HG02571 (cell line): ENCODE data around the gene WNT3A.
"Not testable (repeated sequence)": the region's sequence is repeated elsewhere in the genome, so short reads cannot be mapped to it uniquely, and the experiment has no call there.

ENCODE experiments used
- ATAC-seq: cut with Tn5 transposase; IDR thresholded peaks from one replicate; pipeline ENCODE4 v1.9.1; 2021; ENCODE audit warnings: mild to moderate bottlenecking, moderate library complexity; ENCODE audit not compliant: unreplicated experiment

WNT3A gene

GRCh38 chr1:228010921-228011320 lies 4.1 kb downstream of the WNT3A start:
- ATAC-seq: no peak

DNA sequence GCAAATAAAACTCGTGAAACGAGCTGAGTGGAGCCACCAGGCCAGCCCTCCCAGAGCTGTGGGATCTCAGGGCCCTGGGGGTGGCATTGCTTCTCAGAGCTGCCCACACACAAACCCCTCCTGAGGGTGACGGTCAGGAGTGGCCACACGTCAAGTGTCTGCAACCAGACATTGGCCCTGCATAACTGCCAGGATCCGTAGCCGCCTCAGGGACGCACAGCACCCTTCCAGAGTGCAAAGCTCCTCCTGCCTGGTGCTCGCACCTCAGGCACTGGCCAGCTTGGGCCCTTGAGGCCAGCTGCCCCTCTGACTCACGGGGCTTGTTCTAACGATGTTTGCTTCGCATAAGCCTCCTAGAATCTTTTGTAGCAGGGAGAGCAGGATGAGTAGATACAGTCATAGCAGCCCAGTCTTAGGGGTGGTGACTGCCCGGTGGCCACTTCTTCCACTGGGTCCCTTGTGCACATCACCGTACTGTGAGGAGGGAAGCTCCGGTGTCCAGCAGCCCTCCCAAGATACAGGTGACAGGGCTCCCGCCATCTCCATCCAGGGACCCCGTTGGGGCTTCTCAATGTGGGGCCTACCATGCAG lies 5.0 kb downstream of the WNT3A start:
- no peak for ATAC-seq

DNA sequence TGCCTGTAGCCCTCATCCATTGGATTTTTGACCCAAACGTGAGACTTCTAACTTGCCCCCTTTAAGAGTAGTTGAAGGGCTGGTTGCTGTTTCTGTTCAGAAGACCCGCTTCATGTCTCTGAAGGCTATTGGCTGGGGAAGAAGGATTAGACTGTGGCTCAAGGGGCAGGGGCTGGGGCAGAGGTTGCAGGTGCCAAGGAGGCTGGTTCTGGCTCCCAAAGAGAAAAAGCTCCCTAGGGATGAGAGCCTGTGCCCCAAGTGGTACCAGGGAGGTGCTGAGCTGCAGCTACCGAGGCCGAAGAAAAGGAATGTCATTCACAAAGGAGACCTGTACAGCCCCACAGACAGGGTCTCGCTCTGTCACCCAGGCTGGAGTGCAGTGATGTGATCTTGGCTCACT lies 5.8 kb downstream of the WNT3A start:
- no peak for ATAC-seq

DNA sequence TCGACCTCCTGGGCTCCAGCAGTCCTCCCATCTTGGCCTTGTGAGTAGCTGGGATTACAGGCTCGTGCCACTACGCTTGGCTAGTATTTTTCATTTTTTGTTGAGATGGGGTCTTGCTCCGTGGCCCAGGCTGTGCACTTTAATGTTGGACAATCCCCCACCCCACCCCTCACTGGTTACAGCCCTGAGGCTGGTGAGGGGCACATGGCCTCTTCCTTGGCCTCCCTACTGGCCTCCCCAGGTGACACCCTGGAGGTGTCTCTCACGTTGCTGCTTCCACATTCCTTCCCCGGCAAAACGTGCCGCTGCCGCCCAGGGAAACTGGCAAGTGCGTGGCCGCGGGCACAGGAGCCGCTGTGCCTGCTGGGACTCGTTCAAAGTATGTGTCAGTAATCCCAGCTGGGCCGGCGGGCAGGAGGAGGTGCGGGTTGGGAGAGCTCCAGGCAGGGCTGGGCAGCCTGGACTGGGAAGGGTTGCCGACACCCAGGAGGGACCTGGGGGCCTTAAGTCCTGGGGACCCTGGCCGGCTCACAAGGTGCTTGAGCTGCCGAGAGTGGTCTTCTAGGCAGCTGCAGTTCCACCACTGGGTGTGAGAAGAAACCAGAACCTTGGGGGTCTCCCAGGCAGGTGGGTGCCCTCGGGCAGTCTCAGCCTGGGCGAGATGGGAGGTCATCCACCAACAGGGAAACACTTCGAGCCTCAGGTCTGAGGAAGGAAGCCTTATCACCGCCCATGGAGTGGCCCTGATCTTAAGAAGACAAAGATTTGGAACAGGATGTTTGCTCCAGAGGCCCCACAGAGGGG lies 6.5 kb downstream of the WNT3A start:
- ATAC-seq: no peak

DNA sequence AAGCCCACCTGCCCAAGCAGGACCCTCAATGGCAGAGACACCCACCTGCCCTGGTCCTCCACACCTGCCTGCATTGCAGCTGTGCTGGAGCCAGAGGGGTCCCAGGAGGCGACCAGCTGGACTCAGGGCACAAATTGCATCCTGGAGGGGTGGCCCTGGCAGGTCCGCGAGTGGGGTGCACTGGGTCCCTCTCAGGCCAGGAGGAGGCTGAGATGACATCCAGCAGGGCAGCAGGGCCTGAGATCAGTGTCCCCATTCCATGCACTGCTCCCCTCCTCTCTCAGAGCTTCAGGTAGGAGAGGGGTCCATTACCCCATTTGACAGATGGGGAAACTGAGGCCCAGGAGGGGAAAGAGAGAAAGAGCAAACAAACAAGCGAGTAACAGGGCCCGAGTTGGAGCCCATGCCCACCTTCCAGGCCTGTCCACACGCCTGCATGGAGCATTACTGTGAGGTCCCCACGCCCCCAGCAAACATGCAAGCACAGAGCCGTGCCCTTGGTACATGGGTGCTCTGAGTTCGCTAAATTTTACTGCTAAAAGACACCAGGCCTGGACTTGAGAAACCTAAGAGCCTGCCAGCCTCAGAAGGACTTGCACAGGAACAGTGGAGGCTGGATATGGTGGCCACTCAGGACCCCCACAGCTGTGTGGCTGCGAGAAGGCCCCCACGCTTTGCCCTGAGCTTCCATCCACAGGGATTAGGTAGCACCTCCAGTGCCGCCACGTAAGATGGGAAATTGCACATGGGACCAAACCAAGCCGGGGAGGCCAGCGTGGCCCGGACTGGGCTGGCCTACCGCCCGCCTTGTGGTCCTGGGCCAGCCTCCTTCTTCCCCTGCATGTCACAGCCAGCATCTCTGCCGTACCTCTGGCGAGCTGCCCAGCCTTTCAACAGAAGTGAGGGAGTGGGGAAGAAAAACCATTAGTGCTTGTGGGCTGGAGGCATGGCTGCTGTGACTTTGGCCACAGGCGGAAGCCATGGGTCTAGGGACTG lies 7.4 kb downstream of the WNT3A start:
- no peak for ATAC-seq

DNA sequence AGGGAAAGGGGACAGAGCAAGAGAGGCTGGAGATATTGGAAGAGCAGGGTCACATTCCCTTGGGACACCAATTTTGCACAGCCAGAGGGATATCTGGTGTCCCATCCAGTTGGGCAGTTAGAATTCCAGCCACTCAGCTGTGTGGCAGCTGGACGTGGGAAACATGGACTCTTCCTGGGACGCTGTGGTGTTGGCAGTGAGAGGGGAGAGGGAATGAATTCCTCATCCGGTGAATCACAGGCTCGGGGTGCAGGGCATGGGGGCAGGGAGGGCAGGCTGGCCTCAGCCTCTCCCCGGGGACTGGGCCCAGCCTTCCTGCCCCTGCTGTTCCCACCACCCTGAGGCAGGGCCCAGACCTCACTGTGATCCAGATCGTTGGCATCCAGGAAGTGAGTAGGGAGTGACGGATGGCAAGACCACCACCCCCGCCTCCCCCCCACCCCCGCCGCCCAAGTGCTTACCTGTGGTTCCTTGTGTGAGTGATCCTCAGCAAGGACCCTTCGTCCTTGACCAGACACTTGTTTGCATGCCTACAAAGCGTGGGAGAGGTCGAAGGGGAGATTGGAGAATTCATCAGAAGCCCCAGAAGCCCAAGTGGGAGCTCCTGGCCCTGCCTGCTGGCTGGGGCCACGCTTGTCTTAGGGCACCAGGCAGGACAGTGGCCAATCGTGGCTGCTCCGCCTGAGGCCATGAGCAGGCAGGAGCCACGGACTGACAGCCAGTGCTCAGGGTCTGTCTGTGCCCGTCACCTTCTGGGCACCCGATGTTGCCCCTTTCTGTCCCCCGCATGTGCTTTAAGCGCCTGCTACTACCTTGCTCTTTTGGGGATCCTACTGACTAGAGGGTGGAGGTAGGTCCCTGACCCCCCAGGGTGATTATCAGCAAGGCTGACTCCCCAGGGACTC lies 8.7 kb downstream of the WNT3A start:
- no peak for ATAC-seq

- no peak for ATAC-seq
Observed at GRCh38 chr1:228016181-228016510, 9.3 kb downstream of the WNT3A start.

DNA sequence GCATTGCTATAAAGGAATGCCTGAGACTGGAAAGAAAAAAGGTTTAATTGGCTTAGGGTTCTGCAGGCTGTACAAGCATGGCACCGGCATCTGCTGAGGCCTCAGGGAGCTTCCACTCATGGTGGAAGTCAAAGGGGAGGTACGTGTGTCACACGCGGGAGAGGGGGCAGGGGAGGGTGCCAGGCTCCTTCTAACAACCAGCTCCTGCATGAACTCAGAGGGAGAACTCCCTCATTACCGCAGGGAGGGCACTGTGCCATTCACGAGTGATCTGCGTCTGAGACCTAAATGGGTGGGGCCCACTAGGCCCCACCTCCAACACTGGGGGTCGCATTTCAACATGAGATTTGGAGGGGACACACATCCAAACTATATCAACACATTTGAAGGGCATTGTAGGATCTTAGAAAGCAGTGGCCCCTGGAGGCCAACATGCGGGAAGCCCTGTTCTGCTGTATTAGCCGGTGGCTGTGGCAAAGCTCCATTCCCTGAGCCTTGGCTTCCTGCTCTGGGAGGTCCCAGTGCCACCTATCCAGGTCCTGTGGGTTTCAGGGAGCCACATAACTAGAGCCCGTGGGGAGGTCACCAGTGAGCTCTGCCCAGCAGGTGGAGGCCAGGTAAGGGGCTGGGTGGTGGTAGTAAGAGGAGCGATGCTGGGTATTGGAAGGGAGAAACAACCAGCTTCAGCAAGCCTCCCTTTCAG lies 10.0 kb downstream of the WNT3A start:
- ATAC-seq: no peak

- ATAC-seq: no peak
Observed at GRCh38 chr1:228017356-228018124, 10.7 kb downstream of the WNT3A start.

- no peak for ATAC-seq
Observed at GRCh38 chr1:228018125-228018398, 11.3 kb downstream of the WNT3A start.

DNA sequence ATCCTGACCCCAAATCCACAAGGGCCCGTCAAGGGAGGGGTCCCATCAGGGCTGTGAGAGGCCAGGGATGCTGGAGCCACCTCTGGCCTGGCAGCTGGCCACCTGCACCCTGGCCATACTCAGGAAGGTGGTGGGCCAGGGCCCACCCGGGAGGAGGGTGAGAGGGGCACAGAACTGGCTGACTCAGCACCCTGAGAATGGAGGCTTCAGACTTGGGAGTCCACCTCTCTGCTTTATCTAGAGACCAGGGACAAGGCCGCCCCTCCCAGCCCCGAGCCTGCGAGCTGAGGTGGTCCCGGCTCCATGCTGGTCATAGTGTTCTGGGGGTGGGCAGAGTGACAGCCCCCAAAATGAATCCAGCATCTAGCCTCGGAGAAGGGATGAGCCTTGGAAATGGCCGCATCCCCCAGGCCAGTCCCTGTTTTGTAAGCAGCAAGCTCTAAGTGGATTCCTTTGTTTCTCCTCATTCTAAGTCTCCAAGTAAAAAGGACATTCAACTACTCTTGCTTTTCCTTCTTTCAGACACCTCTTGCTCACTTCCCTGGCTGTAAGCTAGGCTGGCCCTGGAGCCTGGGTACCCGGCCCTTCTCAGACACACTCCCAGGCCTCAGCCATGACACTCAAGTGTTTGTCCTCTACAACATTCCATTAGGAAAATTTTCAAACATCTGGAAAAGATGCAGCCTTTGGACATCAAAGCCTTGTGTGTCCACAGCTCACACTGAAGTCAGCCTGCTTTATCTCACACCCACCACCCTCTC lies 12.3 kb downstream of the WNT3A start:
- ATAC-seq: no peak

- ATAC-seq: not testable (repeated sequence)
Observed at GRCh38 chr1:228019722-228020083, 12.9 kb downstream of the WNT3A start.

DNA sequence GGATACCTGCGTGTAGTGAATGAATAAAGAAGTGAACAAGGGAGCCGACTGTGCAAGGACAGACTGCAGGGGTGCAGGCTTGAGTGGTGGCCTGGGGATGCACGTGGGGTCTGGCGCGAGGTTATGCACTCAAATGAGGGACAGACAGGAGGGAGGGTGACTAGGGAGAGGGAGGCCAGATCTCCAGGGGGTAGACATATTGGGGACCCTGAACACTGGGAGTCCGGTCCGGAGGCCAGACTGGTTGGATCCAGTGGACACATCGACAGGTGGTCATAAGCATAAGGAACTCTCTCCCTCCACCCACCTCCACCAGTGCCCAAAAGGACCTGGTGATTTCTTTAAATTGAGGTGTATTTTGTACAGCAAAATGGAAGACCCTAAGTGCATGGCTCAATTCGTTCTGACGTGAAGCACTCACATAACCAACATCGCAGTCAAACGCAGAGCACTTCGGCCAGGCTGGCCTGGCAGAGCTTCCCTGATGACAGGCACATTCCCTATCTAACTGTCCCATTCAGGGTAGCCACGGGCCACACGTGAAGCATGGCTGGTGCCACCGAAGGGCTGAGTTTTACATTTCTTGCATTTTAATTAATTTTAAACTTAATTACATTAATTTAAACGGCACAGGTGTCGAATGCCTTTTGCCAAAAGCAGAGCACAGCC lies 14.0 kb downstream of the WNT3A start:
- no peak for ATAC-seq

DNA sequence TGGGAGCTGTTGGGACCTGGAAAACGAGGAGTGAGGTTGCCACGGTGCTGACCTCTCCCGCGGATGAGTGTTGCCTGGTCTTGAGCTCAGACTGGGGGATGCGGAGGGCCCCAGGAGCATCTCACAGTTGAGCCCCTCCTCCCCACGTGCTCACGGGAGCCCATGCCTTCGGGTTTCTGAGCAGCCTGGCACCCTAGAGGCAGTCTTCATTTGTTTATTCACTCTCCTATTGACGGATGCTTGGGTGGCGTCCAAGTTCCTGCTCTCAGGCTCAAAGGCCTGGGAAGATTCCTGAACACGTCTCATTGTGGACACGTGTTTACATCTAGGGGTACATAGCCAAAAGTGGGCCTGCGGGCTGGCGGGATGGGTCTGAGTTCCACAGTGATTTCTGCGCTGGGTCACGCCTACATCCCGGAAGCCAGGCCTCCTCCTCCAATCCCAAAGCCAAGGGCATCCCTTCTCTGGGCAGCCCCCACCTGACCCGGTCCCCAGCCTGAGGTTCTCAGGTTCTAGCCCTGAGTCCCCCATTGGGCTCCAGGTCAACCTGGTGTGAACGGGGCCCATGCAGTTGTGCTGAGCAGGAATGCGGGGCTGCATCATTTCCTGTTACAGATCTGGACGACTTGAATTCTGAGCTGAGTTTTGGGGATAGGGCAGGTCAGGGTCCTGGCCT lies 14.7 kb downstream of the WNT3A start:
- ATAC-seq: no peak

GRCh38 chr1:228022571-228023293 lies 15.9 kb downstream of the WNT3A start:
- ATAC-seq: no peak

DNA sequence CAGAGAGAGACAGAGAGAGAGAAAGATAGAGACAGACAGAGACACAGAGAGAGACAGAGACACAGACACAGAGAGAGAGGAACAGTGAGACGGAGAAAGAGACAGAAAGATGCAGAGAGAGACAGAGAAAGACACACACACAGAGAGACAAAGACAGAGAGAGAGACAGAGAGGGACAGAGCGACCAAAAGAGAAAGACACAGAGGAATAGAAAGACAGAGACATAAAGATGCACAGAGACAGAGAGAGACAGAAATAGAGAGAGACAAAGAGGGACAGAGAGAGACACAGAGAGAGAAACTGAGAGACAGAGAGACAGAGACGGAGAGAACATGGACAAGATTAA lies 16.5 kb downstream of the WNT3A start:
- no peak for ATAC-seq

- ATAC-seq: no peak
Observed at GRCh38 chr1:228029281-228029680, 22.5 kb downstream of the WNT3A start.
